Measurements from ENCODE around the gene CORO1C. TPM values are rescaled to one million over a fixed set of nuclear protein-coding genes. Genes with fewer than 3 reads are reported as not detected.
"Not testable (repeated sequence)": the region's sequence is repeated elsewhere in the genome, so short reads cannot be mapped to it uniquely, and the experiment has no call there.

CORO1C gene
- total RNA-seq, 2 experiments from 2014 or later: 30.9 to 35.7 TPM

- Mint-ChIP-seq H3K4me1 (no peaks in the 10 kb centered on the region), H3K36me3 (ENCODE audit: low read depth) (no peaks in the 10 kb centered on the region), H3K27ac (no peak overlapping the region), H3K9me3 (no peaks in the 10 kb centered on the region), H3K27me3 (peaks cover 5% of the 10 kb centered on the region), H3K4me3 (no peak overlapping the region)
- CTCF ChIA-PET: no interaction called here
- no peak for DNase-seq
- POLR2A ChIA-PET: no interaction called here
Measured at GRCh38 chr12:108745641-108746040, 14.3 kb upstream of the CORO1C start.

- Mint-ChIP-seq H3K4me1 (no peaks in the 10 kb centered on the region), H3K9me3 (no peaks in the 10 kb centered on the region), H3K27me3 (peaks cover 10% of the 10 kb centered on the region), H3K36me3 (ENCODE audit: low read depth) (no peaks in the 10 kb centered on the region), H3K27ac (no peak overlapping the region), H3K4me3 (no peak overlapping the region)
- no peak for DNase-seq
- ChIA-PET CTCF (no interaction called here), POLR2A (no interaction called here)
Measured at GRCh38 chr12:108744021-108744897, 12.9 kb upstream of the CORO1C start.

GRCh38 chr12:108738170-108738569, 6.9 kb upstream of the CORO1C start:
- peaks cover 14% of the 10 kb centered on the region for H3K27me3 Mint-ChIP-seq
- no peaks in the 10 kb centered on the region for H3K36me3 Mint-ChIP-seq (ENCODE audit: low read depth)
- H3K9me3 Mint-ChIP-seq: no peaks in the 10 kb centered on the region
- ChIA-PET POLR2A (no interaction called here), CTCF (no interaction called here)
- H3K27ac Mint-ChIP-seq: no peak overlapping the region
- no peak for DNase-seq
- peaks cover 8% of the 10 kb centered on the region for H3K4me1 Mint-ChIP-seq
- H3K4me3 Mint-ChIP-seq: no peak overlapping the region

GRCh38 chr12:108735855-108736254, 4.5 kb upstream of the CORO1C start:
- no peak for DNase-seq
- H3K9me3 Mint-ChIP-seq: no peaks in the 10 kb centered on the region
- no peaks in the 10 kb centered on the region for H3K36me3 Mint-ChIP-seq (ENCODE audit: low read depth)
- ChIA-PET POLR2A (no interaction called here), CTCF (no interaction called here)
- H3K27ac Mint-ChIP-seq: no peak overlapping the region
- peaks cover 9% of the 10 kb centered on the region for H3K27me3 Mint-ChIP-seq
- H3K4me3 Mint-ChIP-seq: no peak overlapping the region
- peaks cover 18% of the 10 kb centered on the region for H3K4me1 Mint-ChIP-seq

GRCh38 chr12:108734200-108734906, 3.0 kb upstream of the CORO1C start:
- Mint-ChIP-seq H3K4me1 (peaks cover 30% of the 10 kb centered on the region), H3K27ac (peak overlapping the region; percentile 47), H3K9me3 (no peaks in the 10 kb centered on the region), H3K4me3 (no peak overlapping the region), H3K27me3 (peaks cover 7% of the 10 kb centered on the region), H3K36me3 (ENCODE audit: low read depth) (no peaks in the 10 kb centered on the region)
- CTCF ChIA-PET: interaction anchor here (1.3 kb wide), 1 partner anchor 48 kb away, joined by 3 read pairs; no protein-coding TSS in a partner anchor
- POLR2A ChIA-PET: interaction anchor here (1.5 kb wide), 1 partner anchor 32 kb away, joined by 3 read pairs; no protein-coding TSS in a partner anchor
- DNase-seq: peak; percentile 25

- ChIA-PET POLR2A (interaction anchor here (1.6 to 2.4 kb wide), 3 partner anchors 42 to 98 kb away, joined by 4 to 10 read pairs (median 10); no protein-coding TSS in a partner anchor), CTCF (interaction anchor here (1.5 kb wide), 1 partner anchor 69 kb away, joined by 4 read pairs; no protein-coding TSS in a partner anchor)
- not testable (repeated sequence) for H3K9me3 Mint-ChIP-seq; H3K4me3 Mint-ChIP-seq; H3K27ac Mint-ChIP-seq; DNase-seq; H3K36me3 Mint-ChIP-seq (ENCODE audit: low read depth)
- peaks cover 12% of the 10 kb centered on the region for H3K27me3 Mint-ChIP-seq
- H3K4me1 Mint-ChIP-seq: peaks cover 35% of the 10 kb centered on the region
Measured at GRCh38 chr12:108733230-108733531, 1.9 kb upstream of the CORO1C start.

- Mint-ChIP-seq H3K27ac (peak overlapping the region; percentile 89), H3K4me1 (peaks cover 35% of the 10 kb centered on the region), H3K9me3 (no peaks in the 10 kb centered on the region), H3K36me3 (ENCODE audit: low read depth) (peaks cover 8% of the 10 kb centered on the region), H3K4me3 (peak overlapping the region; percentile 93), H3K27me3 (peaks cover 17% of the 10 kb centered on the region)
- CTCF ChIA-PET: interaction anchor here (0.9 to 1.5 kb wide), 4 partner anchors 68 to 105 kb away, joined by 3 to 4 read pairs (median 4); no protein-coding TSS in a partner anchor
- no peak for DNase-seq
- POLR2A ChIA-PET: interaction anchor here (1.0 to 2.4 kb wide), 4 partner anchors 41 to 171 kb away, joined by 3 to 10 read pairs (median 7); partner anchors contain the start of gene SART3
Measured at GRCh38 chr12:108732489-108733229, 1.3 kb upstream of the CORO1C start.

GRCh38 chr12:108731866-108732461, 646 bp upstream of the CORO1C start:
- Mint-ChIP-seq H3K4me3 (peak overlapping the region; percentile 93), H3K9me3 (no peaks in the 10 kb centered on the region), H3K36me3 (ENCODE audit: low read depth) (peaks cover 8% of the 10 kb centered on the region), H3K27ac (peak overlapping the region; percentile 89), H3K4me1 (peaks cover 35% of the 10 kb centered on the region), H3K27me3 (peaks cover 20% of the 10 kb centered on the region)
- peak; percentile 98 for DNase-seq
- ChIA-PET CTCF (interaction anchor here (0.9 to 1.2 kb wide), 6 partner anchors 40 to 104 kb away, joined by 3 to 4 read pairs (median 3); no protein-coding TSS in a partner anchor), POLR2A (interaction anchor here (1.0 to 2.4 kb wide), 5 partner anchors 41 to 171 kb away, joined by 3 to 10 read pairs (median 4); partner anchors contain the start of gene SART3)

- POLR2A ChIA-PET: interaction anchor here (0.8 to 1.4 kb wide), 5 partner anchors 34 to 97 kb away, joined by 3 to 13 read pairs (median 5); partner anchors contain the start of gene SELPLG
Measured at GRCh38 chr12:108730365-108731104, 783 bp downstream of the CORO1C start.

GRCh38 chr12:108729612-108730364, 1.5 kb downstream of the CORO1C start:
- ChIA-PET CTCF (interaction anchor here (0.7 to 1.0 kb wide), 3 partner anchors 40 to 111 kb away, joined by 3 read pairs; no protein-coding TSS in a partner anchor), POLR2A (interaction anchor here (0.8 to 1.4 kb wide), 5 partner anchors 34 to 96 kb away, joined by 3 to 13 read pairs (median 5); partner anchors contain the start of gene SELPLG)
- no peak for DNase-seq
- H3K4me1 Mint-ChIP-seq: peaks cover 38% of the 10 kb centered on the region
- peak overlapping the region; percentile 78 for H3K4me3 Mint-ChIP-seq
- H3K36me3 Mint-ChIP-seq (ENCODE audit: low read depth): peaks cover 8% of the 10 kb centered on the region
- peaks cover 16% of the 10 kb centered on the region for H3K27me3 Mint-ChIP-seq
- H3K9me3 Mint-ChIP-seq: no peaks in the 10 kb centered on the region
- no peak overlapping the region for H3K27ac Mint-ChIP-seq

More at GRCh38 chr12:108730365-108731104, 783 bp downstream of the CORO1C start:
- Mint-ChIP-seq H3K27me3 (peaks cover 16% of the 10 kb centered on the region), H3K27ac (peak overlapping the region; percentile 47), H3K9me3 (no peaks in the 10 kb centered on the region), H3K36me3 (ENCODE audit: low read depth) (peaks cover 8% of the 10 kb centered on the region), H3K4me3 (peak overlapping the region; percentile 78), H3K4me1 (peaks cover 35% of the 10 kb centered on the region)
- CTCF ChIA-PET: interaction anchor here (0.7 to 1.0 kb wide), 3 partner anchors 40 to 112 kb away, joined by 3 read pairs; no protein-coding TSS in a partner anchor
- peak; percentile 26 for DNase-seq

All from activated CD4-positive, alpha-beta memory T cell treated with anti-CD3 and anti-CD28 coated beads, Interleukin-2, amount 10 ng/mL, durations not matched to agents 7 days and 5 days (primary cell).